ENCODE measurements around the gene TRIM62. TPM values are rescaled to one million over a fixed set of nuclear protein-coding genes. Genes with fewer than 3 reads are reported as not detected.

Gene TRIM62
- total and polyA plus RNA-seq, 4 donors: 0.60 to 1.3 (median 1.1) TPM

DNA sequence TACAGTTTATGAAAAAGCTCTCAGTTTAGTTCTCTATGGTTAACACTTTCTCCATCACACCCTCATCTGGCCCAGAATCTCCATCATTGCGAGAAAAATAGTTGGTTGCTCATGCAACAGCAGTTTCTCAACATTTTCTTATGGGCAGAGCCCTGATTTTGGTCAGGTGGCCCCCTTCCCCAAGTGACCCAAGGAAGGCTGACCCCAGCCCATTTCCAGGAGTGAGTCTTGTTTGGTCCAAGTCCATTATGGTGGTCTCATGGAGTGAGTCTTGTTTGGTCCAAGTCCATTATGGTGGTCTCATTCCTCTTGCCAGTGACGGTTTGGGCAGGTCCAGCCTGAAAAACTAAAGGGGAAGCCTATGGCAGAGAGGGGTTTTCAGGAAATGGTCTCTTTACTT, 1.5 kb upstream of the TRIM62 start:
- H3K4me3 ChIP-seq (ENCODE audit: low read depth in 1 of 3, low read length in 3 of 3): no peak overlapping the region
- WGBS: 93% methylated on average over 2 of the region's 2 CpGs
- TF ChIP-seq SP1 (IDR thresholded peaks at IDR 0.05) (no peak), YY1 (IDR thresholded peaks at IDR 0.05) (no peak), NR2F2 (IDR thresholded peaks at IDR 0.05) (no peak), EGR1 (IDR thresholded peaks at IDR 0.05; ENCODE audit: low read depth in 2 of 2) (no peak), ZBTB33 (IDR thresholded peaks at IDR 0.05) (no peak), FOXA1 (IDR thresholded peaks at IDR 0.05) (no peak), FOXA2 (IDR thresholded peaks at IDR 0.05) (no peak), ATF3 (IDR thresholded peaks at IDR 0.05) (no peak), HNF4G (IDR thresholded peaks at IDR 0.05) (no peak)
- TF ChIP-seq, protein P1, sequence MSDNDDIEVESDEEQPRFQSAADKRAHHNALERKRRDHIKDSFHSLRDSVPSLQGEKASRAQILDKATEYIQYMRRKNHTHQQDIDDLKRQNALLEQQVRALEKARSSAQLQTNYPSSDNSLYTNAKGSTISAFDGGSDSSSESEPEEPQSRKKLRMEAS (IDR thresholded peaks at IDR 0.05): no peak
- TF ChIP-seq, protein P2, sequence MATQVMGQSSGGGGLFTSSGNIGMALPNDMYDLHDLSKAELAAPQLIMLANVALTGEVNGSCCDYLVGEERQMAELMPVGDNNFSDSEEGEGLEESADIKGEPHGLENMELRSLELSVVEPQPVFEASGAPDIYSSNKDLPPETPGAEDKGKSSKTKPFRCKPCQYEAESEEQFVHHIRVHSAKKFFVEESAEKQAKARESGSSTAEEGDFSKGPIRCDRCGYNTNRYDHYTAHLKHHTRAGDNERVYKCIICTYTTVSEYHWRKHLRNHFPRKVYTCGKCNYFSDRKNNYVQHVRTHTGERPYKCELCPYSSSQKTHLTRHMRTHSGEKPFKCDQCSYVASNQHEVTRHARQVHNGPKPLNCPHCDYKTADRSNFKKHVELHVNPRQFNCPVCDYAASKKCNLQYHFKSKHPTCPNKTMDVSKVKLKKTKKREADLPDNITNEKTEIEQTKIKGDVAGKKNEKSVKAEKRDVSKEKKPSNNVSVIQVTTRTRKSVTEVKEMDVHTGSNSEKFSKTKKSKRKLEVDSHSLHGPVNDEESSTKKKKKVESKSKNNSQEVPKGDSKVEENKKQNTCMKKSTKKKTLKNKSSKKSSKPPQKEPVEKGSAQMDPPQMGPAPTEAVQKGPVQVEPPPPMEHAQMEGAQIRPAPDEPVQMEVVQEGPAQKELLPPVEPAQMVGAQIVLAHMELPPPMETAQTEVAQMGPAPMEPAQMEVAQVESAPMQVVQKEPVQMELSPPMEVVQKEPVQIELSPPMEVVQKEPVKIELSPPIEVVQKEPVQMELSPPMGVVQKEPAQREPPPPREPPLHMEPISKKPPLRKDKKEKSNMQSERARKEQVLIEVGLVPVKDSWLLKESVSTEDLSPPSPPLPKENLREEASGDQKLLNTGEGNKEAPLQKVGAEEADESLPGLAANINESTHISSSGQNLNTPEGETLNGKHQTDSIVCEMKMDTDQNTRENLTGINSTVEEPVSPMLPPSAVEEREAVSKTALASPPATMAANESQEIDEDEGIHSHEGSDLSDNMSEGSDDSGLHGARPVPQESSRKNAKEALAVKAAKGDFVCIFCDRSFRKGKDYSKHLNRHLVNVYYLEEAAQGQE (IDR thresholded peaks at IDR 0.05): no peak

DNA sequence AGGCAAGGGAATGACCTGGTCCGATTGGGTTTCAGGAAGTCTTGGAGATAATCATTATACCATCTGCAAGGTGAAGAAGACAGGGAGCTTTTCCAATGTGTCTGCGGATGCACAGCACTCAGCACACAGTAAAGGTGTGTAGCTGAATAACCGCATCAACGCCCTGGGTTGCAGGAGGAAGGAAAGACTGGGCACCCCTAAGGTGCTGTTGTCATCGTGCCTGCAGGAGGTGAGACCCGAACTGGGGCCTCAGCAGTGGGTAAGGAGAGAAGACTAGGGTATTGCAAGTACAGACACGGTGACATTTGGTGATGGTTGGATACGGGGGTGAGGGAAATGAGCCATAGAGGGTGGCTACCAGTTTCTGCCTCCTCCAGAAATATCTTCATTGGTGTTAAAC, 1.1 kb upstream of the TRIM62 start:
- H3K27ac ChIP-seq (ENCODE audit: low read depth in 1 of 2, low read length in 2 of 2): no peak overlapping the region

More for the DNA sequence above, 1.5 kb upstream of the TRIM62 start:
- no peak overlapping the region for H3K9ac ChIP-seq (ENCODE audit: low read depth in 1 of 2, low read length in 2 of 2)
- DNase-seq (ENCODE audit: low spot score): no peak
- no peaks in the 10 kb centered on the region for H3K9me3 ChIP-seq (ENCODE audit: control insufficient read depth in 4 of 4, low read length in 3 of 4)
- H3K27me3 ChIP-seq (ENCODE audit: control insufficient read depth in 4 of 4, insufficient read depth in 4 of 4, low read length in 3 of 4): no peaks in the 10 kb centered on the region
- H3K36me3 ChIP-seq (ENCODE audit: control insufficient read depth in 4 of 4, insufficient read depth in 3 of 4, low read depth in 1 of 4, low read length in 3 of 4): no peaks in the 10 kb centered on the region
- no peak overlapping the region for H3K27ac ChIP-seq (ENCODE audit: low read depth in 1 of 2, low read length in 2 of 2)
- H3K4me1 ChIP-seq (ENCODE audit: control insufficient read depth in 4 of 4, insufficient read depth in 4 of 4, low read length in 3 of 4): peaks cover 10 to 18% (median 11%) of the 10 kb centered on the region in 4 donors

More for the DNA sequence above, 1.1 kb upstream of the TRIM62 start:
- no peak for DNase-seq (ENCODE audit: low spot score)
- Histone ChIP-seq H3K4me3 (ENCODE audit: low read depth in 1 of 3, low read length in 3 of 3) (no peak overlapping the region), H3K4me1 (ENCODE audit: control insufficient read depth in 4 of 4, insufficient read depth in 4 of 4, low read length in 3 of 4) (peaks cover 10 to 18% (median 11%) of the 10 kb centered on the region in 4 donors), H3K27me3 (ENCODE audit: control insufficient read depth in 4 of 4, insufficient read depth in 4 of 4, low read length in 3 of 4) (no peaks in the 10 kb centered on the region), H3K36me3 (ENCODE audit: control insufficient read depth in 4 of 4, insufficient read depth in 3 of 4, low read depth in 1 of 4, low read length in 3 of 4) (no peaks in the 10 kb centered on the region), H3K9me3 (ENCODE audit: control insufficient read depth in 4 of 4, low read length in 3 of 4) (no peaks in the 10 kb centered on the region), H3K9ac (ENCODE audit: low read depth in 1 of 2, low read length in 2 of 2) (no peak overlapping the region)
- TF ChIP-seq ZBTB33 (IDR thresholded peaks at IDR 0.05) (no peak), HNF4A (conservative IDR thresholded peaks at IDR 0.05) (no peak), FOXA2 (IDR thresholded peaks at IDR 0.05) (no peak)
- WGBS: 74% methylated on average over 8 of the region's 8 CpGs
